GM19240 (cell line): ENCODE results near the gene PRR23C.
"Not testable (repeated sequence)": the region's sequence is repeated elsewhere in the genome, so short reads cannot be mapped to it uniquely, and the experiment has no call there.

Source experiments
- DNase-seq: peaks from one replicate; pipeline ENCODE4 v3.0.0; 2011; ENCODE audit warnings: low spot score; ENCODE audit not compliant: insufficient read length

PRR23C gene

DNA sequence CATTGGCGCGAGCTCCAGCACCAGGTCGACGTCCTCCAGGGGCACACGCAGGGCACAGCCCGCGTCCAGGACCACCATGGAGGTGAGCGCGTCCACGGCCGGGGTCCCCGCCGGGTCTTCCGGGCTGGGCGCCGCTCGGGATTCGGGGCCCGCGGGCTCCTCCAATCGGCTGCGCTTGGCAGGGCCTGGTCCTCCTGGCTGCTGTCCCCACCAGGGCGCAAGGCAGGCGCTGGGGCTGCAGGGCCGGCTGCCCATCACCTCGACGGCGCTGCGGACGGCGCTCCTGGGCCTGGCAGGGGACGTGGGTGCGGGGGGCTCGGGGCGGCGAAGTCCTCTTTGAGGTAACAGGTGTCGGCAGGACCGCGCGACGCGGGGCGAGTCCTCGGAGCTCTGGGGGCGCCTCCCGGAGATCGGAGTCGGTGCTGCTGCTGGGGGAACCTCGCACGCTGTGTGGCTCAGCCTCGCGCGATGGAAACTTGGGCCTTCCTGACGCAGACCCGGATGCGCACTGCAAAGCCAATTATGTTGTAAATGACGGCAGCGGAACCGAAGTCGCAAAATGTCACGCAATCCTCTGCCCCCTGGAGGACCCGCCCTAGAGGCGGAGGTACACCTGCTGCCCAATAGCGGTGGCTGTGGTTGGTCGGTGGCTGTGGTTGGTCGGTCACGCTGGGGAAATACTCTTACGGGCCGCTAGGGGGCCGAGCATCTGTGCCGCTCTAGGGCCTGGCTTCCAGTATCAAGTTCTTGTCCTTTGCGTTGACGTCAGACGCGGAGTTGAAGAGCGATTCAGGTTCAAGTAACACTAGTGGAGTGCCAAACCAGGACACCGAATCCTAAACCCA, at the start of gene PRR23C:
Gene PRR23C (minus strand): TSS at position 527 of the 845 bp plus-strand sequence. CDS start 272 bp downstream, at position 255.
- no peak for DNase-seq

- DNase-seq, result no peak
These were observed 49.1 kb upstream of the PRR23C start for GRCh38 chr3:139093840-139094239.

- no peak for DNase-seq
These were observed 44.0 kb upstream of the PRR23C start for GRCh38 chr3:139088462-139089324.

DNA sequence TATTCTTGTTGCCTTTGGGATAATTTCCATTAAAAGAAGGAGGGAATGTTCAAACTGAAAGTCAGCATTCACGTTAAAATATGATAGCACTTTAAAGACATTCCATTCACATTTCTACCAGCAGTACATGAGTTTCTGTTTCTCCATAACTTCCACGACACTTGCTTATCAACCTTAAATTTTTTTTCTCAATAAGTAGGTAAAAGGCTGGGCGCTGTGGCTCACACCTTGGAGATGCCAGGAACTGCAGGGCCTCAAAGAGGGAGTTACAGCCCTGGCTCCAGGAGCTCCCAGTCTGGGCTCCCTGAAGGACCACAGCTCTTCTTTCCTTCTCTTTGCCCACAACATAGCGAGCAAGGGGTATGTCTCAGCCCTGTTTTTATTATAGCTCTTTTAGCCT, 42.9 kb upstream of the PRR23C start:
- DNase-seq, result no peak

DNA sequence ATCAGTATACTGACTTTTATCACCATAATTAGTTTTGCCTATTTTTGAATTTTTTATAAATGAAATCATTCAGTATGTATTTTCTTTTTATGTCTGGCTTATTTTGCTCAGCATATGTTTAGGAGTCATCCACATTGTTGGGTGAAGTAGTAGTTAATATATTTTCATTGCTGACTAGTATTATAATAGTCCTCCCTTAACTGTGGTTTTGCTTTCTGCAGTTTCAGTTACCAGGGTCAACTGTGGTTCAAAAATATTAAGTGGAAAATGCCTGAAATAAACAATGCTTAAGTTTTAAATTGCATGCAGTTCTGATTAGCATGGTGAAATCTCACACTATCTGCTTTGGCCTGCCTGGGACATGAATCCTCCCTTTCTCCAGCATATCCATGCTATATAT, 39.5 kb upstream of the PRR23C start:
- DNase-seq, result no peak

DNA sequence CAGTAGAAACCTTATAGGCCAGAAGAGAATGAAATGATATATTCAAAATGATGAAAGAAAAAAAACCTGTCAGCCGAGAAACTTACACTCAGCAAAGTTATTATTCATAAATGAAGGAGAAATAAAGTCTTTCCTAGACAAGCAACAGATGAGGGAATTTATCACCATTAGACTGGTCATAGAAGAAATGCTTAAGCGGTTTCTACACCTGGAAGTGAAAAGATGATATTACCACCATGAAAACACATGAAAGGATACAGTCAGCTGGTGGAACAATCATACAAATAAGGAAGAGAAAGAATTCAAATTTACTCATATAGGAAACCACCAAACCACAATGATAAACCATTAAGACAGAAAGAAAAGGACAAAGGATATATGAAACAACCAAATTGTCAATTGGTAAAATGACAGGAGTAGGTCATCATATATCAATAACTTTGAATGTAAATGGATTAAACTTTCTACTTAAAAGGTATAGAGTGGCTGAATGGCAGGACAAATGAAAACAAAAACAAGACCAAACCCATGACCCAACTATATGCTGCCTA, 29.9 kb upstream of the PRR23C start:
- DNase-seq, result no peak

DNA sequence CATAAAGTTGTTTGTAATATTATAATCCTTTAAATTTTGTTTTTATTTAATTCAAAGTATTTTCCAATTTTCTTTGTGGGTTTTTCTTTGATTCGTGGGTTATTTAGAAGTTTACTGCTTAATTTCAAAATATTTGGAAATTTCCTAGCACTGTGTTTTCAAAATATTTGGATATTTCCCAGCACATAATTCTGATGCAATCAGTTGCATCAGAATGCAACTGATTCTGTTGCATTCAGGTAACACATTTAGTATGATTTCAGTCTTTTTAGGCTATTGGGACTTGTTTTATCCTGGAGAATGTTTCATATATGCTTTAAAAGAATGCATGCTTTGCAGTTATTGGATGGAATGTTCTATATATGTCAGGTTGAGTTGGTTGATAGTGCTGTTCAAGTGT, 18.2 kb upstream of the PRR23C start:
- DNase-seq, result no peak

- DNase-seq, result no peak
These were observed 8.3 kb upstream of the PRR23C start for GRCh38 chr3:139052802-139053600.

DNA sequence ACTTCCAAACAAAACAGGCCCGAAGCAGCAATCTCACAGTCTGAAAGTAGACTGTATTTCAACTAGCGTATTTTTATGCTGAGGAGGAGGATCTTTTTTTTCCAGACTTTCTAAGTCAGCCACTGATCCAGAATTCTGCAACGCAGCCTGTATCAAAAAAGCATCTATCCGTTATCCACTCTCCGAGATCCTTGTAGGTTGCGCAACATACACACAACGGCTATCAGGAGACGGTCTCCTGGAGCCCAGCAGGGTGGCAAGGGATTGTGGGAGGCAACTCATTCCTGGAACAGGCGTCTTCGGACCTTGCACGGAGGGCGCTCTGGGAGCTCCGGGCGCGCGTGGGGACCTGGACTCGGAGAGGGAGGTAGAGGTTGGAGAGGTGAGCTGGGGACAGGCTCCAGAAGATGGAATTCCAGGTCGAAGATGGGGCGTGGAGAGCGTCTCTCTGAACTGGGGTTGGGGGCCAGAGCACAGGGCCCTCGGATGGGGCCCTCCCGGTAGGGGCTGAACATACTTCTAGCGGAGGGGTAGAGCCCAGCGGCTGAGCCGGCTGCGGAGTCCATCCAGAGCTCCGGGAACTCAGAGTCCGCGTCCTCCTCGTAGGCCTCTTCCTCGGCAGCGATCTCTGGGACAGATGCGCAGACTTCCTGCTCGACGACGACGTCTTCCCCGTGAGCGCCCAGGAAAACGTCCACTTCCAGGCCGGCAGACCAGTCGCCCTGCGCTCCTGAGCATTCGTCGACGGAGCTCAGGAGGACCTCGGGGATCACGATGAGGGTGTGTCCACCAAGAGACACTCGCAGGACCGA, 932 bp downstream of the PRR23C start:
- no peak for DNase-seq

GRCh38 chr3:139037478-139037877, 7.2 kb downstream of the PRR23C start:
- no peak for DNase-seq

DNA sequence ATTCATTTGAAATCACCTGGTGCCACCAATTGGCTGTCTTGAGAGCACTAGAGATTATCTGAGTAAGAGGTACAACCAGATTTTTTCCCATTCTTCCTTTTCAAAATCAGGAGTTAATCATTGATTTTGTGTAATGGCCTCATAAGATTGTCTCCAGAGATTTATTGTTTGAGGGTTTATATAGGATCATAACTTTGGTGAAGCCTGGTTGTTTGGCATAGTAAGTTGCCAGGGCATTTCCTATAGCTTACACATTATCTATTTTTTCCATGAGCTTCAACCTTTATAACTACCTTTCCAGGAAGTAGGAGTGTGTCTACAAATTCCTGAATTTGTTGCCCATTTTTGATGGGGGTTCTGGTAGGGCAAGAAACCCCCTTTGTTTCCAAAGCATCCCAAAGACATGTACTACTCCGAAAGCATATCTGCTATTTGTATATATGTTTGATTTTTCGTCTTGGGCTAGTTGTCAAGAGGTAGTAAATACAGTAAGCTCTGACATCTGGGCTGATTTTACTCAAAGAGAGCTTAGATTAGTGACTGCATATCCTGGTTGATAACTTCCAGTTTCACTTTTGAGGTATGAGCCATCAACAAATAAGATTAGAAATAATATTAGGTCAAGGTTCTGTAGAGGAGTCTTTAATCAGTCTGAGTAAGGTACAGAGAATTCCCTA, 12.2 kb downstream of the PRR23C start:
- no peak for DNase-seq

GRCh38 chr3:139030576-139030975, 14.1 kb downstream of the PRR23C start:
- not testable (repeated sequence) for DNase-seq

- DNase-seq, result no peak
These were observed 19.7 kb downstream of the PRR23C start for GRCh38 chr3:139024968-139025367.

- no peak for DNase-seq
These were observed 23.8 kb downstream of the PRR23C start, which contains the start of gene PRR23B for GRCh38 chr3:139020868-139021234. Gene PRR23B (minus strand): TSS chr3:139020926. CDS start chr3:139020661, 265 bp downstream.

GRCh38 chr3:139020036-139020867, 24.4 kb downstream of the PRR23C start:
- no peak for DNase-seq

- DNase-seq, result no peak
These were observed 28.2 kb downstream of the PRR23C start for GRCh38 chr3:139016430-139017048.

DNA sequence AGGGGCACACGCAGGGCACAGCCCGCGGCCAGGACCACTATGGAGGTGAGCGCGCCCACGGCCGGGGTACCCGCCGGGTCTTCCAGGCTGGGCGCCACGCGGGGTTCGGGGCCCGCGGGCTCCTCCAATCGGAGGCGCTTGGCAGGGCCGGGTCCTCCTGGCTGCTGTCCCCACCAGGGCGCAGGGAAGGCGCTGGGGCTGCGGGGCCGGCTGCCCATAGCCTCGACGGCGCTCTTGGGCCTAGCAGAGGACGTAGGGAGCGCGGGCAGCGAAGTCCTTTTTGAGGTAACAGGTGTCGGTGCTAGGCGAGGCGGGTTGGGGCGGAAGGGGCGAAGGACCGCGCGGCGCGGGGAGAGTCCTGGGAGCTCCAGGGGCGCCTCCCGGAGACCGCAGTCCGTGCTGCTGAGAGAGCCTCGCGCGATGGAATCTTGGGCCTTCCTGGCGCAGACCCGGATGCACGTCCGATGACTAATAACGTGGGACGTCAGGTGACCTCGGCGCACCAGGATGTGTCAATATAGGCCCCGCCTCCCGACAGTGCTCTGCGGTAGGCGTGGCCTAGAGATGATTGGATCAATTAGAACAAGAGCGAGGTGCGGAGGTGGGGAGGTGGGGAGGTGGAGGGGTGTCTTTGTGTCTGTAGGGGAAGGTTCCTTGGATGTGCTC, 38.5 kb downstream of the PRR23C start, which contains the start of gene PRR23A:
Gene PRR23A (minus strand): TSS at position 218 of the 666 bp plus-strand sequence. CDS start 0 bp downstream, at position 218.
- DNase-seq, result no peak
